GM18508 (cell line): ENCODE measurements around the gene TBC1D9B.
"Not testable (repeated sequence)": the region's sequence is repeated elsewhere in the genome, so short reads cannot be mapped to it uniquely, and the experiment has no call there.

Source experiments
- ATAC-seq: cut with Tn5 transposase; IDR thresholded peaks from one replicate; pipeline ENCODE4 v1.9.1; 2021; ENCODE audit warnings: moderate number of reproducible peaks; ENCODE audit not compliant: insufficient read depth, unreplicated experiment

Gene TBC1D9B

GRCh38 chr5:179871533-179871932 lies 36.2 kb downstream of the TBC1D9B start:
- ATAC-seq = not testable (repeated sequence)

- ATAC-seq = no peak
These were observed 36.7 kb downstream of the TBC1D9B start for GRCh38 chr5:179870952-179871351.

GRCh38 chr5:179870403-179870903 lies 37.2 kb downstream of the TBC1D9B start:
- ATAC-seq = no peak

DNA sequence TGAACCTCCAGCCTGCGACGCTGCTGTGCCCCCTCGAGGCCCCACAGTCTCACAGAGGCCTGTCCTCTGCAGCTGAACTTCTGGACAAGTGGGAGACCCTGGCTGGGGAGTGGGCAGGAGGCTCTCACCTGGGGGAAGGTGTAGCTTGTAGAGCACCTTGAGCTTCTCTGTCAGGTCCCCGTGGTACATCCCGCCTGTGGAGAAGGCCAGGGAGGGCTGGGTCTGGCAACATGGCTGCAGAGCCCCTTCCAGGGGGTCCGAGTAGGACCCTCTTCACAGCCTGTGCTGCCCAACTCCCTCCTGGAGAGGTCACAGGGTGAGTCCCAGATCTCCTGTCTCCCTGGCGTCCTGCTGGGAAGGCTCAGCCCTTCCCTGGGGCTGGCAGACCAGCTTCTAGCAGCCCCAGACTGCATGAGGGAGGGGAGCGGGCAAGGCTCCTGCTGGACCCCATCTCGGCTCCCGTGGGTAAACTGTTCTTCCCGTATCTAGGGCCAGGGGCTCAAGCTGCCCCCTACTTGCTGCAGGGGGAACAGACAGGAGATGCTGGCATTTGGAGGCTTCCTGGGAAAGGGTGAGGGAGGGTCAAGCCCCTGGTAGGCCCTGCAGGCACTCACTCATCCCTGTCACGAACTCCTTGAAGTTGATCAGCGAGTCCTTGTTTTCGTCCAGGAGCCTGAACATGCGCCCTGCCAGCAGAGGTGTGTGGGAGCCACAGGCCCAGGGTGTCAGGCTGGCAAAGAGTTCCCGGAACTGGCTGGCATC lies 37.9 kb downstream of the TBC1D9B start:
- ATAC-seq = no peak

DNA sequence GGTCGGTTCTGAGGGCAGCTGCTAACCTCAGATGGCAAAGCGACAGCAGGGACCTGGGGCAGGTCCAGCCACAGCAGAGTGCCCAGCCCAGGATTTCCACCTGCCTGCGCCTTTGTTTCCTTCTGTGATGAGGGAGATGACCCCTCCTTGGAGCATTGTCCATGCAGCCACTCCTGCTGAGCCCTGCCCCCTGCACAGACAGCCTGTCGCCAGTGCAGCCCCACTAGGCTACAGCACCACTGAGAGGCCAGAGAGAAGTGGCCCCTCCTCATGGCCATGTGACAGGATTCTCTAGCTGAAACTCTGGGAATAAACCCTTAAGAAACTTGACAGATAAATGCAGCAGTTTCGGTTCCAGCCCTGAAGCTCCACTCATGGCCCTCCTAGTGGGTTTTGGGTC lies 38.6 kb downstream of the TBC1D9B start:
- ATAC-seq = no peak

DNA sequence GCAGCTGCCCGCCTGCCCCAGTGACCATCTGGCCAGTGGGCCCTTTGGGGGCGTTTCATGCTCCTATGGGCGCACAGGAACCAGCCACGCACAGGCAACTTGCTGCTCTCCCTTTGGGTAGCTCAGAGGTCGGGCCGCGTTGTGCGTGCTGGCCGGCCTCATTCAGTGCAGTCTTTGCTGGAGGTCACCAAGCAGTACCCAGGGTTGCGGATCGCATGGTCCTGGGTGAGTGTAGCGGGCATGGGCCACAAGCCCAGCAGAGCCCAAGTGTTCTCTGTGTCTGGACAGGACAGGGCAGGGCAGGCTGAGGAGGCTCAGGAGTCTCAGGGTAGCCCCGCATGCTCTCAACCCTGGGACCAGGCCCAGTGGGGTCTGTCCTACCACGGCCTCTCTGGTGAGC lies 39.2 kb downstream of the TBC1D9B start:
- no peak for ATAC-seq

GRCh38 chr5:179867476-179867875 lies 40.2 kb downstream of the TBC1D9B start:
- ATAC-seq = no peak

DNA sequence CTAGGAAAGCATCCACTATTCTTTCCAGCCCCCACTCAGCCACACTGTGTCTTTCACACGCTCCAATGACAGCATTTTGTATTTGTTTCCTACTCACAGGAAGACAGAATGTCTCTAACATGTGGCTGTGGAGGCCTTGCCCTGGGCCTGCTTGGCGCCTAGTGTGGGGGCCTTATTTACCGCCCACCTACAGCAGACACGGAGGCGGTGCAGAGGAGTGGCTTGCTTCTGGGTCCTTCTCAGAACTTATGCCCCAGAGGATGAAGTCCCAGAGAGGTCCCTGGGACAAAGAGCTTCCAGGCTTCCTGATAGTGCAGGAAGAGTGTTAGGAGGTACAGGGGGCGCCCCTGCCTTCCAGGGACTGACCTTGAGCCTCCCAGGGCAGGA lies 40.6 kb downstream of the TBC1D9B start:
- ATAC-seq = no peak

- no peak for ATAC-seq
These were observed 41.2 kb downstream of the TBC1D9B start for GRCh38 chr5:179866241-179867078.

DNA sequence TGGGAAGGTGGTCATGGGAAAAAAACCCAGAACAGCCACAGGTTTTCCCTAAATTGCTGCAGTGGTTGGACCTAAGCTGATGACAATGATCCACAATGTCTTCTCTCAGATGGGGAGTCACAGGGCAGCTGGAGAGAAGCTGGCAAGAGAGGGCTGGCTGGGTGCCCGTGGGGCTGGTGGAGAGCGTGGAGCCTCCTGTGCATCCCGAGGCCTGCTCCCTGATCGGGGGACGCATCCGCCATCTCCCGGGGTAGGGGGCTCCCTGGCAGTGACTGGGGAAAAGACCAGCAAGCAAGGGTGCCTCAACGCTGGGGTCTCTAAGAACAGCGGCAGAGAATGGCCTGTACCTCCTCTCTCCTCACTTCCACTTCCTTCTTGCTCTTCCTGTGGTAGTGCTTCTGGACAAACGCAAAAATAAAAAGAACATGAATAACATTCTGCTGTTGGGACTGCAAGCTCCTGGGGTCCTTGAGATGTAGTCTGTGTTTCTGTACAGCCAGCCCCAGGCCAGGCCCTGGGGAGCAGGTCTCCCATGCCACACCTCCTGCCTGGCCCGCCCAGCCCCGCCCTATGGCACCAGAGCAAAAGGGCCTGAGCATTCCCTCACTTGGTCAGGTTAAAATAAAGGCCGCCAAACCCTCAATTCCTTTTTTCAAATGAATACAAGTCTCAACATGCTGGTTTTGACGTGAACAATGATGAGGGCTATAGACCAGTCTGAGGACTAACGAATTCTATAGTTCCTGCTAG lies 42.0 kb downstream of the TBC1D9B start:
- ATAC-seq = no peak

GRCh38 chr5:179864686-179865085 lies 43.0 kb downstream of the TBC1D9B start:
- ATAC-seq = no peak

DNA sequence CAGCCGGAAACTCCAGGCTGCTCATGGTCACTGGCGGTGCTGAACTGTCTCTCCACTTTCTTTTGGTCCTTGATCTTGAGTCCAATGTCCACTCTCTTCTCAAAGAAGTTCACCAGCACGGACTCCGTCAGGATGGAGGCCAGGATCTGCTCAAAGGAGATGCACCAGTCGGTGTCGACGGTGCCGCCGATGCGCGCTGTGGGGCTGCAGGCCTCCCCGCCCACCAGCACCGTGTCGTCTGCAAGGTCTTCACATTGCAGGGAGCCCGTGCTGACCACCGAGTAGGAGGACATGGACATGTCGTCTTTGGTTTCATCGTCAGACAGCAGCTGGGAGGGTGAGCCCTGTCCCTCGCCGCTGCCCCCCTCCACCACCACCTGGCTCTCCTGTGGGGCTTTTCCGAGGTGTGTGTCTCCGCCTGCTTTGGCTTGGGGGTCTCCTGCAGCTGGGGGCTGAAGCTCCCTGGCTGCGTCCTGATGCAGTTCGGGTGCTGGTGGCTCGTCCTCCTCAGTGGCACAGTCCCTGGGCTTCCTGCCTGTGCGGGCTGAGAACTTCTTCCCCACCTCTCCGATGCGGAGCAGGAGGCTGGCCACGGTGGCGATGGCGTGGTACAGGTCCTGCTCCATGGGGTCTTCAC lies 44.1 kb downstream of the TBC1D9B start:
- ATAC-seq = no peak

DNA sequence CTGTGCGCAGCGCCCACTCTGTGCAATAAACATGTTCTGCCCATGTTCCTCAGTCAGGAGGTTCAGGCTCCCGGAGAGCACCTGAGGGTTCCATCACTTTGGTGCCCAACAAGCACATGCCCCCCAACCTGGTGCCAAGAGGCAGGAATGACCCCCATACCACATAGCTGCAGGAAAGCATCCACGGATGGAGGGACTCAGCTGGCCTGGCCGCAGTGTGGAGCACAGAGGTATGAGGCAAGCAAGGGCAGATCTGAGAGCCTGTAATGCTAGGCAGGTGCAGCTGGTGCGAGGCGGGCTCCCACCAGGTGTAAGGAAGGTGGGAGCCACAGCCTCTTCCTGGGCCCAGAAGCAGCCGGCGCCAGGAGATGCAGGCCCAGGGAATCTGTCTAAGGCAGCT lies 44.8 kb downstream of the TBC1D9B start:
- no peak for ATAC-seq

DNA sequence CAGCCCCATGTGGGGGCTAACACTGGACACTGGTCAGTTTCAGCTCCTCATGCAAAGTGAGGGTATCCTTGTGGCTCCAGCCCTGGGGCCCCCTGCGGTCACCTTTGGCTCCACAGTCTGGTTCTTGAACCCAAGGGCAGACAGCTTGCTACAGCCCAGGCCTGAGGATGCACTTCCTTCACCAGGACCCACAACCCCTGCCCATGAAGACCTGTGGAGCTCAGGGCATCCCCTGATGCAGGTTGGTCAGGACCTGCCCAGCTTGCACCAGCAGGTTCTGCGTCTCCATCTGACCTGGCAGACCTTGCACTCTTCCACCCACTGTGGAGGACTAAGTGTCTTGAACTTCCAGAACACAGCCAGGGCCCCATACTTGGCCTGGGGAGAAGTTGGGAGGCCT lies 45.4 kb downstream of the TBC1D9B start:
- ATAC-seq = no peak

- ATAC-seq = no peak
These were observed 47.4 kb downstream of the TBC1D9B start for GRCh38 chr5:179860301-179860700.

DNA sequence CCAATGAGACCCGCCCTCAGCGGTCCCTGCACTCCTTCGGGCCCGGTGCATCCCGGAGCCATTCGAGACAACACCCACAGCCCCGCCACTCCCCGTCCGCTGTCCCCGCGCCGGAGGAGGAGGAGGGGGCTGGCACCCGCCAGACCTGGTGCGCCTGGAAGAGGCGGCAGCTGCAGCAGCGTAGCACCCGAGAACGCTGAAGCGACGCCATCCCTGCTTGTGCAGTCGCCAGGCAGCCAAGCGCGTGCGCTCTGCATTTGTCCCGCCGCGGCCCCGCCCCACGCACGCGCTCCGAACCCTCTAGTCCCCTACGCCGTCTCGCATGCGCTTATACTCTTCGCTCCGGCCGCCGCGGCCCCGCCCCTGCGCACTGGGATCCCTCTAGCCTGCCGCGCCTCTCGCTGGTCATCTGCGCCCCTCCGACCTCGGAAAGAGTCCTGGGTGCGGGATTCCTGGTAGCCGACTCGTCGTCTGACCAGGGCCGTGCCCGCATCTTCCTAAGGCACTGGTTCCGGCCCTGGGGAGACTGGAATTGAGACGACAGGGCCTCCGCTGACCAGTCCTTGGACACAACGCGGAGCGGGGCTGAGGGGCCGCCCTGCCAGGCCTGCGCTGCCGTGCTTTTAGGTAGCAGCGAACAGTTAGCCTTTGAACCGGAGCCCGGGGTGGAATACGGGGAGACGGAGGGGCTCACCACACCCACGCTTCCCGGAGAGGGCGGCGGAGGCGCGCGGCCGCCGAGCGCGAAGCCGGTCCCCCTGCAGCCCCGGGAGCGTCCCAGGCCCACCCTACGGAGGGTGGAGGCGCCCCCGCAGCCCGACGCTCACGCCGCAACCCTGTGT lies 48.9 kb downstream of the TBC1D9B start, which contains the start of gene MRNIP:
MRNIP (minus strand) TSS at position 232 of the 842 bp plus-strand sequence; CDS start at position 211, 21 bp downstream.
- peak; percentile 90 for ATAC-seq

GRCh38 chr5:179858241-179858585 lies 49.5 kb downstream of the TBC1D9B start:
- ATAC-seq = no peak

DNA sequence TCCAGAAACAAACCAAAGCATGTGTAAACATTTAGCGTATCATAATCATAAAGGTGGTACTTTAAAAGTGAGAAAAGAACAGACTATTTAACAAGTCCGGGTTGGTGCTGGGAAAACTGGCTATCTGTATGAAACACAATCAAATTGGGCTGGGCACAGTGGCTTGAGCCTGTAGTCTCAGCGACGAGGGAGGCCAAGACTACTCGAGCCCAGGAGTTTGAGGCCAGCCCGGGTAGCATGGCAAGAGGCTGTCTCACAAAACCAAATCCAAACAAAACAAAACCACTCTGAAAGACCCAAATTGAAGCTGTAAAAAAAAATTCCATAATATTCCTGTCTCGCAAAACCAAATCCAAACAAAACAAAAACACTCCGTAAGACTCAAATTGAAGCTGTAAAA lies 53.3 kb downstream of the TBC1D9B start:
- no peak for ATAC-seq

DNA sequence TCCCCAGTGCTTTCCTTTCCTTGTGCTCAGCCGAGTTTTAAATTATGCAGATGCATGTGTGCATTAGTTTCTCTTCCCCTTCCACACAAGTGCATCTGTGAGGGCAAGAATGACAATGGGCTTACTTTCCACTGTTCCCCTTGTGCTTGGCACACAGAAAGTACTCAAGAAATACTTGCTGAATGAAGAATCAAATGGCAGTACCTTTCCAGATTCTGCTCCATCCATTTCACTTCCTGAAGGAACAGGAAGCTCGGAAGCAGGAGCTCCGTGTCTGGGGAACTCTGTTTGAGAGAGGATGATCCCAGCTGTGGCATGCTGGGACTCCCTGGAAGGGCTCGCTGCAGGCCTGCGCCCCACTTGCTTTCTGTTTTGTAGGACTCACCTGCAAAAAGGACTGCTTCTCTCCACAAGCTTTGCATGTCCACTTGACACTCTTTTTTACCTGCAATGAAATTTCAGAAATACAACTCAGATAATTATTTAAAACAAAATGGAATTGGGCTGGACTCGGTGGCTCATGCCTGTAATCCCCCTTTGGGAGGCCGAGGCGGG lies 54.6 kb downstream of the TBC1D9B start:
- ATAC-seq = no peak
